ENCODE results near the gene SH2D1B. TPM values are rescaled to one million over a fixed set of nuclear protein-coding genes. Genes with fewer than 3 reads are reported as not detected.

The SH2D1B gene
- total RNA-seq, 4 donors from 2014 or later, result 0.10 TPM; not detected in 3

DNA sequence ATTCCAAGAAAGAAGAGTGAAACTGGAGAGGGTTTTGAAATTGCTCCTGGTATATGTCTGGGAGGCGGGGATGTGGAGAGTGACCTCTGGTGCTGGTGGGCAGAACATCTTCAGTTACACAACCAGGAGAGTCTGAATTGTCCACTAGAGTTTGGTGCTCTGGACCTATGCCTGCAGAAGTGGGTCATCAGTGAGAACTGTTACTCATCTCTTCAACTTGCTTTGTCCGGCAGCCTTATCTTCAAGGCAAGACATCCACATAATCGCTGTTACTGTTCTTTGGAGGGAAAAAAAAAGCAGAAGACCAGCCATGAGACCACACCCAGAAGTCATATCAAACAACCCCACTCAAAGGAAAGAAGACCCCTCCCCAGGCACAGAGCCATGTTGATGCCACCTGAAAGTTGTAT, 14.9 kb downstream of the SH2D1B start:
- H3K4me1 ChIP-seq, result no peaks in the 10 kb centered on the region
- TF ChIP-seq POLR2A (IDR thresholded peaks at IDR 0.05), result no peak
- H3K36me3 ChIP-seq, result no peaks in the 10 kb centered on the region
- peaks cover 32% of the 10 kb centered on the region for H3K27me3 ChIP-seq
- ATAC-seq, result peak; percentile 34
- no peaks in the 10 kb centered on the region for H3K9me3 ChIP-seq
- 78 to 86% methylated on average over 1 to 3 of the region's 3 CpGs for WGBS, 2 donors (ENCODE audit: low coverage in 1 of 2)
- H3K27ac ChIP-seq, result no peak overlapping the region
- no peak overlapping the region for H3K4me3 ChIP-seq

DNA sequence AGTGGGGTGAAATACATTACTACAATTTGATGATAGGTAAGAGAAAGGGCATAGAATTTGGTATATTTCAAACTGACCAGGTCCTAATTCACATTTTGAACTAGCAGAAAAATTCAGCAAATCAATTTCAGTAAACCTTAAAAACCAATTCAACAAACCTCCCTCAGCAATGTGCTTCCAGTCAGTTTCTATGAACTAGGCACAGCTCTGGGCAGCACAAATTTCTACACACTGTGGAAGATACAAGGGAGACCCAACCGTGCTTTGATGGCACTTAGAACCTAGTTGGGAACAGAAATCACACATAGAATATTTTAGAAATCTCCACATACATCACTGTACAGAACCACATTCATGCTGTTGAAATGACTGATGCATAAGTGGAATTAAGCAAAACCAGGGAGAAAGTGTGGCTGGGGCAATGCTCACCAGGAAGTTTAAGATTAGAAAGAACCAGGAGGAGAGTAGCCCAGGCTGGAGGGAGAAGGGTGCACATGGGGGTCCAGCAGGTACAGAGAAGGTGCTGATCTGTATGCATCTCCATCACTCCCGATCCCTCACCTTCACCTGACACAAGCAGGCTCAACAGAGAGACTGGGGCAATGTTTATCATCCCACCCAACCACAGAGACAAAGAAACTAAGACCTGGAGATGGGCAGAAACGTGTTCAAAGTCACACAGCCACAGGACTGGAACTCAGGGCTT, 15.6 kb downstream of the SH2D1B start:
- no peaks in the 10 kb centered on the region for H3K36me3 ChIP-seq
- no peaks in the 10 kb centered on the region for H3K4me1 ChIP-seq
- 75 to 82% methylated on average over 3 of the region's 3 CpGs for WGBS, 2 donors (ENCODE audit: low coverage in 1 of 2)
- H3K27me3 ChIP-seq, result peaks cover 30% of the 10 kb centered on the region
- no peak for ATAC-seq
- TF ChIP-seq POLR2AphosphoS5 (IDR thresholded peaks at IDR 0.05) (no peak), EP300 (IDR thresholded peaks at IDR 0.05) (no peak), POLR2A (IDR thresholded peaks at IDR 0.05) (no peak), CTCF (IDR thresholded peaks at IDR 0.05) (no peak)
- no peak overlapping the region for H3K4me3 ChIP-seq
- H3K9me3 ChIP-seq, result no peaks in the 10 kb centered on the region
- H3K27ac ChIP-seq, result no peak overlapping the region

DNA sequence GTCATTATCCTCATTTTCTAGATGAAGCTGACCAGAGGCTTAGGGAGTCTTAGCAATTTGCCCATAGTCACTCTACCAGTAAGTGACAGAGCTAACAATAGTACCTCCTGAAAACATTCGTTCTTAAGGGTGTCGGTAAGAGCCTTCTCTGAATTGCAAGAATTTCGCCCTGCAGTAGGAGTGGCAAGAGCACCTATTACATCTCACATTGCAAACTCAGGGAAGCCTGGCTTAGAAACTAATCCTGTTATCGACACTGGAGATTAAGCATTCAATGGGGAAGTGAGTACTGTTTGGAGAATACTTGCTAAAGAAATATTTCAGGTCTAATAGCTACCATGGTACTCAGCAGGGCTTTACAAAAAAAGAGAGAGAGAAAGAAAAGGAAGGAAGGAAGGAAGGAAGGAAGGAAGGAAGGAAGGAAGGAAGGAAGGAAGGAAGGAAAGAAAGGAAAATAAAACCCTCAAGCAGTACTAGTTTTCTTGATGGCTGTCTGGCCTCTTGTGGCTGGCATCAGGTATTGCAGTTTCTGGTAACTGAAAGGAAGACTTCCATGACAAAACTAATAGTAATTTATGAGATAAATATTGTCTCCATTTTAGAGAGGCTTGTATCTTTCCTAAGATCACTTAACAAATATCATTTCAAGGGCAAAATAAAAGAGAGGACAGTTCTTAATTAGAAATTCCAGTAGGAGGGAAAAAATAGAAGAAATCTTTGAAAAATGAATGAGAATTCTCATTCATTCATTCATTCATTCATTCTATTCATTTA, 20.0 kb downstream of the SH2D1B start:
- no peak for ATAC-seq
- Histone ChIP-seq H3K9me3 (no peaks in the 10 kb centered on the region), H3K4me3 (no peak overlapping the region), H3K27ac (no peak overlapping the region), H3K36me3 (no peaks in the 10 kb centered on the region), H3K4me1 (no peaks in the 10 kb centered on the region), H3K27me3 (peaks cover 15% of the 10 kb centered on the region)
- 17 to 39% methylated on average over 2 to 4 of the region's 4 CpGs for WGBS, 2 donors (ENCODE audit: low coverage in 1 of 2)
- TF ChIP-seq CTCF (IDR thresholded peaks at IDR 0.05), result peak in 3 of 4 experiments; percentile 81 to 85 (median 84)
- no peak for TF ChIP-seq POLR2A (IDR thresholded peaks at IDR 0.05)

GRCh38 chr1:162390396-162391185, 21.3 kb downstream of the SH2D1B start:
- WGBS, 2 donors (ENCODE audit: low coverage in 1 of 2), result 66 to 67% methylated on average over 3 to 12 of the region's 15 CpGs
- ATAC-seq, result no peak

More at GRCh38 chr1:162390396-162391185, 21.3 kb downstream of the SH2D1B start:
- Histone ChIP-seq H3K9me3 (no peaks in the 10 kb centered on the region), H3K27me3 (peaks cover 15% of the 10 kb centered on the region), H3K4me1 (no peaks in the 10 kb centered on the region), H3K36me3 (no peaks in the 10 kb centered on the region), H3K4me3 (no peak overlapping the region), H3K27ac (no peak overlapping the region)
- TF ChIP-seq EP300 (IDR thresholded peaks at IDR 0.05), result no peak
- TF ChIP-seq POLR2AphosphoS5 (IDR thresholded peaks at IDR 0.05), result no peak
- no peak for TF ChIP-seq POLR2A (IDR thresholded peaks at IDR 0.05)
- no peak for TF ChIP-seq CTCF (IDR thresholded peaks at IDR 0.05)
